ENCODE data around the gene C6orf118. TPM values are rescaled to one million over a fixed set of nuclear protein-coding genes. Genes with fewer than 3 reads are reported as not detected.

Gene C6orf118
- total RNA-seq, 1 donor from 2014 or later: not detected

GRCh38 chr6:165298875-165299274 is 10.5 kb downstream of the C6orf118 start:
- H3K36me3 ChIP-seq: no peaks in the 10 kb centered on the region
- ATAC-seq (no peak), DNase-seq (no peak)
- no peaks in the 10 kb centered on the region for H3K27me3 ChIP-seq
- intact Hi-C loops (cut with DNase I): no loop called here
- H3K4me1 ChIP-seq: no peaks in the 10 kb centered on the region
- no peaks in the 10 kb centered on the region for H3K9me3 ChIP-seq
- H3K27ac ChIP-seq: no peak overlapping the region
- no peak overlapping the region for H3K4me3 ChIP-seq
- no peak for TF ChIP-seq CTCF (IDR thresholded peaks at IDR 0.05)

GRCh38 chr6:165298402-165298801 is 11.0 kb downstream of the C6orf118 start:
- intact Hi-C loops (cut with DNase I): no loop called here
- H3K4me1 ChIP-seq: no peaks in the 10 kb centered on the region
- no peak overlapping the region for H3K27ac ChIP-seq
- no peak overlapping the region for H3K4me3 ChIP-seq
- H3K9me3 ChIP-seq: no peaks in the 10 kb centered on the region
- no peak for ATAC-seq
- no peak for TF ChIP-seq CTCF (IDR thresholded peaks at IDR 0.05)
- H3K27me3 ChIP-seq: no peaks in the 10 kb centered on the region
- no peak for DNase-seq
- H3K36me3 ChIP-seq: no peaks in the 10 kb centered on the region

DNA sequence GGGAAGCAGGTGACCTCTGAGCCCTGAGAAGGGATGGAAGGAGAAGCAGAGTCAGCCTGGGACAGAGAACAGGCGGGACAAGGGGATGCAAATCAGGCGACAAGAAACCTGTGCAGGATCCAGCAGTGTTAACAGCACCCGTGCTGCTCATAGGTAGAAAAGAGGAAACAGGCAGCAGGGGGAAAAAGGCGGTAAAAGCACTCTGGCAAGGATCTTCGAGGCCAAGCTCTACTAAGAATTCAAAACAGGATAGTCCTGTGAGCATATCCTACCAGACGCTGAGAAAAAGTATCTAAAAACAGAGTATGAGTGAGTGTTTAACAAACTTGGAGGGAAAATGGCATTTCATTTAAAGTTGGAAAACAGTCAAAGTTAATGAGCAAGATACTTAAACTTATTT is 16.7 kb downstream of the C6orf118 start:
- intact Hi-C loops (cut with DNase I): no loop called here
- DNase-seq: no peak
- Histone ChIP-seq H3K4me1 (no peaks in the 10 kb centered on the region), H3K36me3 (no peaks in the 10 kb centered on the region), H3K4me3 (no peak overlapping the region), H3K27me3 (no peaks in the 10 kb centered on the region), H3K27ac (no peak overlapping the region), H3K9me3 (no peaks in the 10 kb centered on the region)
- no peak for TF ChIP-seq CTCF (IDR thresholded peaks at IDR 0.05)
- ATAC-seq: no peak

DNA sequence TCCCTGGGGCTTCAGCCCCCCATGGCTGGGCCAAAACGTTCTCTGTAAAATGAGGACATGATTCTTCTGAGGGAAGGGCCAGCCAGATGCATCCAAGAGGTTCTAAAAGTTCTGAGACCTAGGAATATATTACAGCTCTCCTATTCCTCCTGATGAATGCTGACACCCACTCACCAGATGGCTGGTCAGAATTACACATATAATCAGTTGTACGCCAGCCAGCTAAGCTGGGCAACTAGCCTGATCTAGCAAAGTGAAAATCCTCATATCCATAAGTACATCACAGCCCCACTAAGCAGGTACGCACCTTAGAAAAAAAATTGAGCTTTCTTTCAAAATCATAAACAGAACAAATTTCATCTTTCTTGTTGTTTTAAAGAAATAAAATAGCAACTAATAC is 34.8 kb downstream of the C6orf118 start:
- Histone ChIP-seq H3K4me1 (no peaks in the 10 kb centered on the region), H3K36me3 (no peaks in the 10 kb centered on the region), H3K4me3 (no peak overlapping the region), H3K9me3 (no peaks in the 10 kb centered on the region), H3K27me3 (no peaks in the 10 kb centered on the region), H3K27ac (no peak overlapping the region)
- no peak for DNase-seq
- ATAC-seq: no peak
- intact Hi-C loops (cut with DNase I): no loop called here
- TF ChIP-seq CTCF (IDR thresholded peaks at IDR 0.05): no peak

- no peak overlapping the region for H3K27ac ChIP-seq
- H3K36me3 ChIP-seq: no peaks in the 10 kb centered on the region
- H3K27me3 ChIP-seq: no peaks in the 10 kb centered on the region
- no peaks in the 10 kb centered on the region for H3K9me3 ChIP-seq
- TF ChIP-seq CTCF (IDR thresholded peaks at IDR 0.05): no peak
- DNase-seq (no peak), ATAC-seq (no peak)
- H3K4me1 ChIP-seq: no peaks in the 10 kb centered on the region
- H3K4me3 ChIP-seq: no peak overlapping the region
- intact Hi-C loops (cut with DNase I): no loop called here
Measured at GRCh38 chr6:165272585-165272984, 36.8 kb downstream of the C6orf118 start.

- H3K27ac ChIP-seq: no peak overlapping the region
- ATAC-seq: no peak
- no peak for TF ChIP-seq CTCF (IDR thresholded peaks at IDR 0.05)
Measured at GRCh38 chr6:165268987-165269386, 40.4 kb downstream of the C6orf118 start.

More at GRCh38 chr6:165268987-165269386, 40.4 kb downstream of the C6orf118 start:
- H3K36me3 ChIP-seq: no peaks in the 10 kb centered on the region
- H3K4me1 ChIP-seq: no peaks in the 10 kb centered on the region
- intact Hi-C loops (cut with DNase I): no loop called here
- no peaks in the 10 kb centered on the region for H3K9me3 ChIP-seq
- no peak for DNase-seq
- H3K27me3 ChIP-seq: no peaks in the 10 kb centered on the region
- H3K4me3 ChIP-seq: no peak overlapping the region

Data from upper lobe of right lung (tissue), 1 donor.